CD4-positive, alpha-beta T cell (primary cell): Measurements from ENCODE around the gene SAXO1. TPM values are rescaled to one million over a fixed set of nuclear protein-coding genes. Genes with fewer than 3 reads are reported as not detected.

ENCODE experiments used
- ATAC-seq: fragments of 200-7000 bp; cut with Tn5 transposase; one replicate; pipeline ENCODE4 v1.10.0; 2022; ENCODE audit warnings: mild to moderate bottlenecking; ENCODE audit not compliant: poor library complexity
- CTCF ChIA-PET: fragments of 350-600 bp; sonication (Branson Sonifier 250); formaldehyde crosslinking; loops from one replicate; lab custom pipeline; 2021; ENCODE audit warnings: antibody characterized with exemption, inconsistent platforms; lab: Charles Lee
- POLR2A ChIA-PET: fragments of 350-600 bp; sonication (Branson Sonifier 250); formaldehyde crosslinking; loops from one replicate; lab custom pipeline; 2021; ENCODE audit warnings: antibody characterized with exemption, inconsistent platforms; lab: Charles Lee
- DNase-seq, 14 experiments: peaks; one replicate each; pipeline ENCODE4 v3.0.0-alpha.2; 2013 to 2020; ENCODE audit warnings: mixed read lengths in 2 of 14
- H3K27ac ChIP-seq, 2 donors: one replicate each; pipeline versions ENCODE4 v1.5.1 to v1.7.0; 2013; ENCODE audit warnings: low read length in 2 of 2, low read depth in 1 of 2, mild to moderate bottlenecking in 1 of 2
- H3K27me3 ChIP-seq, 2 experiments: 1 replicate in 1 of 2; 2 replicates in 1 of 2; pipeline versions ENCODE4 v1.6.1 to v1.7.0; 2013; ENCODE audit warnings: low read length in 2 of 2, control low read depth in 1 of 2, mild to moderate bottlenecking in 1 of 2, moderate library complexity in 1 of 2; ENCODE audit not compliant: insufficient read depth in 2 of 2, control insufficient read depth in 1 of 2
- H3K36me3 ChIP-seq: one replicate; pipeline ENCODE4 v1.6.1; 2013; ENCODE audit warnings: low read length, control low read depth; ENCODE audit not compliant: insufficient read depth
- H3K4me1 ChIP-seq: one replicate; pipeline ENCODE4 v1.6.1; 2013; ENCODE audit warnings: low read length, control low read depth; ENCODE audit not compliant: insufficient read depth
- H3K4me3 ChIP-seq: one replicate; pipeline ENCODE4 v1.5.1; 2013; ENCODE audit warnings: mild to moderate bottlenecking, low read length, moderate library complexity
- H3K9me3 ChIP-seq, 2 experiments: 1 replicate in 1 of 2; 2 replicates in 1 of 2; pipeline versions ENCODE4 v1.6.1 to v1.7.0; 2013; ENCODE audit warnings: low read length in 2 of 2, mild to moderate bottlenecking in 2 of 2, control low read depth in 1 of 2, moderate library complexity in 1 of 2; ENCODE audit not compliant: control insufficient read depth in 1 of 2, insufficient read depth in 1 of 2
- H3K27ac Mint-ChIP-seq: one replicate; pipeline ENCODE4 v1.8.0; 2020; ENCODE audit warnings: mixed read lengths
- H3K27me3 Mint-ChIP-seq: one replicate; pipeline ENCODE4 v1.8.0; 2021; ENCODE audit warnings: mixed read lengths
- H3K36me3 Mint-ChIP-seq: one replicate; pipeline ENCODE4 v1.8.0; 2021; ENCODE audit warnings: low read depth, mixed read lengths
- H3K4me1 Mint-ChIP-seq: one replicate; pipeline ENCODE4 v1.8.0; 2021; ENCODE audit warnings: low read depth, mixed read lengths
- H3K4me3 Mint-ChIP-seq: one replicate; pipeline ENCODE4 v1.8.0; 2020; ENCODE audit warnings: mild to moderate bottlenecking, mixed read lengths
- H3K9me3 Mint-ChIP-seq: one replicate; pipeline ENCODE4 v1.8.0; 2020; ENCODE audit warnings: mixed read lengths
- intact Hi-C, 2 experiments: fragments of 100-400 bp; cut with DNase I in 1 of 2; cut with micrococcal nuclease in 1 of 2; formaldehyde crosslinking; loops; one replicate each; pipeline versions ENCODE4 v1.15.1 to v1.9.0; 2023 to 2025; cut with DNase I, micrococcal nuclease
- total RNA-seq, 174 experiments: library from RNA in 2 of 174; stranded (reverse) in 2 of 174; gene quantifications; one replicate each; pipeline ENCODE4 v1.2.3 and lab custom pipeline; 2021 to 2026
- TF ChIP-seq, protein P1 (sequence below): fragments of 200-600 bp; IDR thresholded peaks from one replicate; pipeline ENCODE4 v1.8.0; 2022; ENCODE audit warnings: antibody characterized with exemption, mild to moderate bottlenecking

Gene SAXO1
- total RNA-seq, 2 experiments from 2014 or later = 0.19 to 0.34 TPM

DNA sequence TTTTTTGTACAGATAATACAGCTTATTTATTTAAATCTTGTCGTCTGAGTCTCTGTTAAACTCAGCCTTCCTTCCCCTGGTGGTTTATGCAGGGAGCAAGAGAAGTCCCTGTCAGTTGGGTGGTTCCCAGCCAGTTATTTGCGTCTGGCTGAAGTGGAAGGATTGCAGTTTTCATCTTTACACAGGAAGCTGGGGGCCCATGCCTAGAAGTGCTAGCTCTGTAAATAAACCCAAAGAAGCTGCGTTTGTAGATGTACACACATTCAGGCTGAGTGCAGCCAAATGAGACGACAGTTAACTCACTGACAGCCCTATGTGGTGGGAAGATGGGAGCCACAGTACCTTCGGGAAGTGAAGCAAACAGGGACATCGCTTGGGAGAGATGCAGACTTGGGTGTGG, 122.1 kb downstream of the SAXO1 start:
- TF ChIP-seq, protein P1, sequence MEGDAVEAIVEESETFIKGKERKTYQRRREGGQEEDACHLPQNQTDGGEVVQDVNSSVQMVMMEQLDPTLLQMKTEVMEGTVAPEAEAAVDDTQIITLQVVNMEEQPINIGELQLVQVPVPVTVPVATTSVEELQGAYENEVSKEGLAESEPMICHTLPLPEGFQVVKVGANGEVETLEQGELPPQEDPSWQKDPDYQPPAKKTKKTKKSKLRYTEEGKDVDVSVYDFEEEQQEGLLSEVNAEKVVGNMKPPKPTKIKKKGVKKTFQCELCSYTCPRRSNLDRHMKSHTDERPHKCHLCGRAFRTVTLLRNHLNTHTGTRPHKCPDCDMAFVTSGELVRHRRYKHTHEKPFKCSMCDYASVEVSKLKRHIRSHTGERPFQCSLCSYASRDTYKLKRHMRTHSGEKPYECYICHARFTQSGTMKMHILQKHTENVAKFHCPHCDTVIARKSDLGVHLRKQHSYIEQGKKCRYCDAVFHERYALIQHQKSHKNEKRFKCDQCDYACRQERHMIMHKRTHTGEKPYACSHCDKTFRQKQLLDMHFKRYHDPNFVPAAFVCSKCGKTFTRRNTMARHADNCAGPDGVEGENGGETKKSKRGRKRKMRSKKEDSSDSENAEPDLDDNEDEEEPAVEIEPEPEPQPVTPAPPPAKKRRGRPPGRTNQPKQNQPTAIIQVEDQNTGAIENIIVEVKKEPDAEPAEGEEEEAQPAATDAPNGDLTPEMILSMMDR = no peak
- intact Hi-C loops = no loop called here
- DNase-seq (no peak), ATAC-seq (no peak)
- Mint-ChIP-seq H3K4me1 (no peaks in the 10 kb centered on the region), H3K36me3 (no peaks in the 10 kb centered on the region), H3K27ac (no peak overlapping the region), H3K27me3 (peaks cover 16% of the 10 kb centered on the region), H3K9me3 (no peaks in the 10 kb centered on the region), H3K4me3 (no peak overlapping the region)
- ChIA-PET POLR2A (no interaction called here), CTCF (no interaction called here)
- H3K36me3 ChIP-seq = no peaks in the 10 kb centered on the region
- H3K4me1 ChIP-seq = no peaks in the 10 kb centered on the region
- no peak overlapping the region for H3K4me3 ChIP-seq
- no peaks in the 10 kb centered on the region for H3K27me3 ChIP-seq
- H3K27ac ChIP-seq = no peak overlapping the region
- H3K9me3 ChIP-seq = peaks cover 0 to 5% of the 10 kb centered on the region in 2 experiments

- Mint-ChIP-seq H3K4me1 (no peaks in the 10 kb centered on the region), H3K36me3 (no peaks in the 10 kb centered on the region), H3K9me3 (no peaks in the 10 kb centered on the region), H3K27me3 (peaks cover 16% of the 10 kb centered on the region), H3K4me3 (no peak overlapping the region), H3K27ac (no peak overlapping the region)
- no peaks in the 10 kb centered on the region for H3K27me3 ChIP-seq
- TF ChIP-seq, protein P1 = no peak
- no peaks in the 10 kb centered on the region for H3K36me3 ChIP-seq
- no peaks in the 10 kb centered on the region for H3K4me1 ChIP-seq
- POLR2A ChIA-PET = no interaction called here
- CTCF ChIA-PET = no interaction called here
- no peak overlapping the region for H3K27ac ChIP-seq
- H3K4me3 ChIP-seq = no peak overlapping the region
- ATAC-seq = no peak
- peaks cover 0 to 10% of the 10 kb centered on the region in 2 experiments for H3K9me3 ChIP-seq
- intact Hi-C loops = no loop called here
- no peak for DNase-seq
Measured at GRCh38 chr9:18910435-18910834, 122.6 kb downstream of the SAXO1 start.

DNA sequence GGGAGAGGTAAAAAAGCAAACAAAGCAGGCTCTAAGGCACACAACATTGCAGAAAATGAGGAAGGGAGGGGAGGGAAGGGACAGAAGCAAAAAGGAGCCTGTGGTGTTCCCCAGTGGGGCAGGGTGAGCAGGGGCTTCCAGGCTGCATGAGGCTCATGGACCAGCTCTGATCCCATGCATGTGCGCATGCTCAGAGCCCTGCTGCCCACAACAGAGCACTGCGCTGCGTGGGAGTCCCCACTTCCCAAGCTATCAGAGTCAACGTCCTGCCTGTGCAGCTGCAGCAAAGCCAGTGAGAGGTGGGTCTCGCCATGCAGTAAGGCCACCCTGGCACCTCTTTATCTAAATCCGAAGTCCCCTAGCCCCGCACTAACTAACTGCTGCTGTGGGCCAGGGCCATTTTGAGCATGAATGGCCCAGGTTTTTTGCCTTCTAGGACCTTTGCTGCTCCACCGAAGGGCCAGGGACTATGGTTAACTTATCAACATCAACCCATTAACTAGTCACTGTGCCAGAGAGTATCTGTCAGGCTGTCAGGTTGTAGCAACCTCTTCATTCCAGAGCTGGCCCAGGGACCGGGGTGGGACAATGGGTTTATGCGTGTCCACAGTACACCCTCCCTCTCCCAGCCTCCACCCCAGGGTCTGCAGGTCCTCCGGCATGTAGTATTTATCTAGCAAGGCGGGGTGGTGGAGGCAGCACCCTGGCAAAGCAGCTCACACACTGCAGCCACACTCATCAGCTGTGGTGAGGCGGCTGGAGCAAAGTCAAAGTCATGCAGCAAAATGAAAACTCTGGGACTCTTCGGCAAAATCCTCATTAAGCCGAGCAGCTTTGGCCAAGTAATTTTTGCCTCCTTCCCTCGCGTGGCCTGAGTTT, 123.6 kb downstream of the SAXO1 start:
- H3K9me3 ChIP-seq = peaks cover 0 to 10% of the 10 kb centered on the region in 2 experiments
- ChIA-PET CTCF (no interaction called here), POLR2A (no interaction called here)
- peaks cover 16% of the 10 kb centered on the region for H3K27me3 Mint-ChIP-seq
- no peaks in the 10 kb centered on the region for H3K4me1 Mint-ChIP-seq
- ATAC-seq = no peak
- H3K36me3 ChIP-seq = no peaks in the 10 kb centered on the region
- no peak for DNase-seq
- H3K4me1 ChIP-seq = no peaks in the 10 kb centered on the region
- TF ChIP-seq, protein P1 = no peak
- H3K36me3 Mint-ChIP-seq = no peaks in the 10 kb centered on the region
- no peaks in the 10 kb centered on the region for H3K27me3 ChIP-seq
- H3K27ac ChIP-seq = no peak overlapping the region
- no peak overlapping the region for H3K4me3 Mint-ChIP-seq
- H3K4me3 ChIP-seq = no peak overlapping the region
- no peaks in the 10 kb centered on the region for H3K9me3 Mint-ChIP-seq
- H3K27ac Mint-ChIP-seq = no peak overlapping the region
- intact Hi-C loops = no loop called here
